IPS-15b (cell line): ENCODE results near the gene SCFD2.

Experiments used
- H3K27me3 ChIP-seq: one replicate; pipeline ENCODE4 v1.6.1; 2013; ENCODE audit warnings: low read length; ENCODE audit not compliant: control insufficient read depth, insufficient read depth
- H3K36me3 ChIP-seq: one replicate; pipeline ENCODE4 v1.6.1; 2013; ENCODE audit warnings: low read length; ENCODE audit not compliant: control insufficient read depth, insufficient read depth
- H3K4me1 ChIP-seq: one replicate; pipeline ENCODE4 v1.6.1; 2013; ENCODE audit warnings: mild to moderate bottlenecking, low read length; ENCODE audit not compliant: control insufficient read depth, insufficient read depth
- H3K4me3 ChIP-seq: one replicate; pipeline ENCODE4 v1.5.1; 2013; ENCODE audit warnings: low read depth, low read length
- H3K9ac ChIP-seq: one replicate; pipeline ENCODE4 v1.6.1; 2013; ENCODE audit warnings: low read depth, mild to moderate bottlenecking, low read length
- H3K9me3 ChIP-seq: one replicate; pipeline ENCODE4 v1.6.1; 2013; ENCODE audit warnings: mild to moderate bottlenecking, low read length; ENCODE audit not compliant: control insufficient read depth, insufficient read depth

The SCFD2 gene

DNA sequence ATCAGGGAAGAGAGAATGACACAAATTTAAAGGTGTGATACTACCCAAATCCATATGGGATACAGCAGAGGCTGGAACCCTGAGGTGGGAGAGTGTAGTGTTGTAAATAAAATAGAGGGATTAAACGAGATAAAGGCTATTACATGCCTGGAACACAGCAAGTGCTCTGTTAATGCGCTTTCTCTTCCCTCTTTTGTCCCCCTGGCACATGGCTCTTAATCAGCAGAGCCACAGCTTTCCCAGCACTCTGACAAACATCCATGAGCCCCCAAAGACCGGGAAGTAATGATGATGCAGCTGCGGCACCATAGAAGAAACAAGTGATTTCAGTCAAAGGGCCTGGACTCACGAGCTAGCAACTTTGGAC lies 417.8 kb downstream of the SCFD2 start:
- no peaks in the 10 kb centered on the region for H3K9me3 ChIP-seq
- no peak overlapping the region for H3K4me3 ChIP-seq
- H3K9ac ChIP-seq = no peak overlapping the region
- no peaks in the 10 kb centered on the region for H3K27me3 ChIP-seq
- no peaks in the 10 kb centered on the region for H3K36me3 ChIP-seq
- H3K4me1 ChIP-seq = no peaks in the 10 kb centered on the region

- no peak overlapping the region for H3K4me3 ChIP-seq
- H3K9ac ChIP-seq = no peak overlapping the region
- no peaks in the 10 kb centered on the region for H3K27me3 ChIP-seq
- no peaks in the 10 kb centered on the region for H3K9me3 ChIP-seq
- no peaks in the 10 kb centered on the region for H3K4me1 ChIP-seq
- H3K36me3 ChIP-seq = no peaks in the 10 kb centered on the region
Observed at GRCh38 chr4:52947401-52948056, 418.3 kb downstream of the SCFD2 start.

- H3K4me3 ChIP-seq = no peak overlapping the region
- H3K36me3 ChIP-seq = no peaks in the 10 kb centered on the region
- no peaks in the 10 kb centered on the region for H3K9me3 ChIP-seq
- H3K27me3 ChIP-seq = no peaks in the 10 kb centered on the region
- H3K4me1 ChIP-seq = no peaks in the 10 kb centered on the region
- H3K9ac ChIP-seq = no peak overlapping the region
Observed at GRCh38 chr4:52946855-52947254, 419.0 kb downstream of the SCFD2 start.

DNA sequence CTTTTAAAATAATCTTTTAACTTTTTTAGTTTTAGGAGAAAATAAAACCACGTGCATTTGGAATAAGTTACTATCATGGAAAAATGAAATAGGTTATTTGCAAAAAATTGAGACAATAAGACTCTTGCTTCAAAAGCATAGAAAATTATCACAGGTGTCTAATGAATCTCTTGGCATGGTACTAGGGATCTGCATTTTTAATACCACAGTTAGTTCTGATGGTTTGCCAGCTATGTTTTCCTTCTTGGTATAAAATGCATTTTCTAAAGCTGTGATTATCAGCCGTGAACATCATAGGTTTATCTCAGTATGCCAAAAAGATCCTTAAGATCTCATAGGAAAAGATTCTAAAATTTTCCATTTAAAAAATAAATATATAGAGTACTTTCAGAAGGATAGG lies 419.9 kb downstream of the SCFD2 start:
- Histone ChIP-seq H3K9ac (no peak overlapping the region), H3K4me3 (no peak overlapping the region), H3K9me3 (no peaks in the 10 kb centered on the region), H3K36me3 (no peaks in the 10 kb centered on the region), H3K27me3 (no peaks in the 10 kb centered on the region), H3K4me1 (no peaks in the 10 kb centered on the region)

DNA sequence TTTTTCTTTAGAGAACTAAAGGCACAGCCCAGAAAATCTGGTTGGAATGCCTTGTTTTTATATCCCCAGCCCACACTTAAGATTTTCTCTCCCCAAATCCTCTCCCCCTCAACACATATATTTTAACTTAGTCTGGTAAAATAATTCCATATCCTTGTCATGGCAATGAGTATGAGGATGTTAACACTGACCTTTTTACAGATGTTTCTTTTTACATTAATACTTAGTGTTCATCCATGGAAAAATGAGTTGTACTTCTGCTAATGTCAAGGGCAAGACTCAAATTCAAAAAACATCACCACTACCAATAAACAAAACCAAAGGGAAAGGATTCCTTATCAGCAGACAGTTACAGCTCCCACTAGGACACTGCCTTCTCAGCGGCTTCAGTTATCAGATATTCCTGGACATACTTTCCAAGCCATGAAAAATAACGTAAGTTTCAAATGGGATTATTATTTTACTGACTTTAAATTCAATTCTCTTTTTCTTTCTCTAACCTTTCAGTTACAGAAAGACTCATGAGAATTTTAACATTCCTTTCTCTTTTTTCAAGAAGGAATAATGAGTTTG lies 420.4 kb downstream of the SCFD2 start:
- Histone ChIP-seq H3K9me3 (no peaks in the 10 kb centered on the region), H3K9ac (no peak overlapping the region), H3K4me1 (no peaks in the 10 kb centered on the region), H3K27me3 (no peaks in the 10 kb centered on the region), H3K36me3 (no peaks in the 10 kb centered on the region), H3K4me3 (no peak overlapping the region)

DNA sequence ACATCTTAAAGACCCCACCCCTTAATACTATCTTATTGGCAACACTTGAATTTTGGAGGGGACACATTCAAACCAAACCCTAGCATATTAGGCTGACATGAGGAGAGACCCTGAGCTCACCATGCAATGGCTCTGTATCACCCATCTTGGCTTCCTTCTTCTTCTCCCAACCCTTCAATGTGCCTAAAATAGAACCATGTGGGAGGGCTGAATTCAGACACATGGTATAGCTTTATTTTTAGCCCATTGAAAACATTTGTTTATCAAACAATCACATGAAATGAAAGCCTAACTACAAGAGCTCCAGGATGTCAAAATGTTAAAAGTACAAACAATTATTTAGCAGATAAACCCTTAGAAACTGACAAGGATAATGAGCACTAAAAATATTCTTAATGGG lies 422.2 kb downstream of the SCFD2 start:
- H3K9me3 ChIP-seq = no peaks in the 10 kb centered on the region
- H3K4me1 ChIP-seq = no peaks in the 10 kb centered on the region
- H3K9ac ChIP-seq = no peak overlapping the region
- H3K27me3 ChIP-seq = no peaks in the 10 kb centered on the region
- H3K36me3 ChIP-seq = no peaks in the 10 kb centered on the region
- H3K4me3 ChIP-seq = no peak overlapping the region

DNA sequence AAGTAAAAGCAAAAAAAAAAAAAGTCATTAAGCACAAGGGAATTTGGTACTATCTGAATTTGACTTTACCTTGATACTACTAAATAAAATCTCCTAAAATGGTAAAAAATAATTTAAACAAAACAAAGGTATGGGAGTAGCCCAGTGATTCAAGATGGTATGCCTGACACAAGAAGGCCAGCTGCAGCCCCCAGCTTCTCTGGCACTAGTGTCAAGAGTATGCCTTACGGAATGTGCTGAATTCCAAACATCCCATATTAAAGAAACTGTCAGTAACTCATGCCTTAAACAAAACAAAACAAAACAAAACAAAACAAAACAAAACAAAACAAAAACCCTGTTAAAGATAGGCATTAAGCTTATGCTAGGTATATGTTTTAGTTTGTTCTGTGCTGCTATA lies 422.9 kb downstream of the SCFD2 start:
- no peaks in the 10 kb centered on the region for H3K4me1 ChIP-seq
- no peaks in the 10 kb centered on the region for H3K9me3 ChIP-seq
- no peaks in the 10 kb centered on the region for H3K27me3 ChIP-seq
- no peaks in the 10 kb centered on the region for H3K36me3 ChIP-seq
- no peak overlapping the region for H3K4me3 ChIP-seq
- no peak overlapping the region for H3K9ac ChIP-seq

- no peaks in the 10 kb centered on the region for H3K4me1 ChIP-seq
- no peaks in the 10 kb centered on the region for H3K9me3 ChIP-seq
- no peak overlapping the region for H3K4me3 ChIP-seq
- H3K27me3 ChIP-seq = no peaks in the 10 kb centered on the region
- H3K9ac ChIP-seq = no peak overlapping the region
- no peaks in the 10 kb centered on the region for H3K36me3 ChIP-seq
Observed at GRCh38 chr4:52941450-52941849, 424.4 kb downstream of the SCFD2 start.

DNA sequence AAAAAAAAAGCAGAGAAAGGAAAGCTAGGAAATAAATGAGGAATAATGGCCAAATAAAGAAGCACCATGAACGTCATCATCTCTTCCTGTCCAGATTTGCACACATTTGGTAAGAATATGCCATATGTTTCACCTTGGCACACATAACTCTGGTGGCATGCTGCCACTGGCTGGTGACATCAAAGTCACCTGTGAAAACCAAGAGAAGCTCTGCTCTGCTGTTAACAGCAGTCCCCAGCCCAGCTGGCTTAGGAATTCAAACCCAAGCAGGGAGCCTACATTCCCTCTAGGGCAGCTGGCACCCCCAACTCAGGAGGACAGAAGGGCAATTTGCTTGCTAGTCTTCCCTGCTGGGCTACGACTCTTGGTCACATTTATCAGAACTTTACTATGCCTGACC lies 426.1 kb downstream of the SCFD2 start:
- no peaks in the 10 kb centered on the region for H3K36me3 ChIP-seq
- H3K4me1 ChIP-seq = no peaks in the 10 kb centered on the region
- H3K9me3 ChIP-seq = no peaks in the 10 kb centered on the region
- no peaks in the 10 kb centered on the region for H3K27me3 ChIP-seq
- H3K9ac ChIP-seq = no peak overlapping the region
- H3K4me3 ChIP-seq = no peak overlapping the region

GRCh38 chr4:52939325-52939724 lies 426.5 kb downstream of the SCFD2 start:
- Histone ChIP-seq H3K9ac (no peak overlapping the region), H3K4me1 (no peaks in the 10 kb centered on the region), H3K9me3 (no peaks in the 10 kb centered on the region), H3K36me3 (no peaks in the 10 kb centered on the region), H3K27me3 (no peaks in the 10 kb centered on the region), H3K4me3 (no peak overlapping the region)

GRCh38 chr4:52937829-52938228 lies 428.0 kb downstream of the SCFD2 start:
- Histone ChIP-seq H3K4me1 (no peaks in the 10 kb centered on the region), H3K36me3 (no peaks in the 10 kb centered on the region), H3K4me3 (no peak overlapping the region), H3K27me3 (no peaks in the 10 kb centered on the region), H3K9me3 (no peaks in the 10 kb centered on the region), H3K9ac (no peak overlapping the region)

DNA sequence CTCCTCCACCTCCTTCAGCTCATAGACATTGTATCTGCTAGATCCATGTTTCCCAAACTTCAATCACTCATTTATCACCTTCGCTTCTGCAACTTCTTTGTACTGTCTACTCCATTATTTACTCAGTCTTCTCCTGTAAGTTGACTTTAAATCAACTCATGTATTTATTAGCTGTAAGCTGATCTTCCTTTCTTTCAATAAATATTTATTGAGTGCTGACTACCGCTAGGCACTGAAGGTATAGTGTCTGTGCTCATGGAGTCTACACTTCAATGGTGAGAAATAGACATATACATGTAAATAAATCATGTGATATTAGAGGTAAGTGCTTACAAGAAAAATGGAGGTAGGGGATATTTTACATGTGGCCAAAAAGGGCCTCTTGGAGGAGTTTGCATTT lies 429.1 kb downstream of the SCFD2 start:
- no peaks in the 10 kb centered on the region for H3K27me3 ChIP-seq
- H3K4me1 ChIP-seq = no peaks in the 10 kb centered on the region
- H3K9me3 ChIP-seq = no peaks in the 10 kb centered on the region
- H3K36me3 ChIP-seq = no peaks in the 10 kb centered on the region
- no peak overlapping the region for H3K9ac ChIP-seq
- H3K4me3 ChIP-seq = no peak overlapping the region
